Mesenchymal stem cell (in vitro differentiated cells and primary cell): ENCODE data around the gene GOSR2.

ENCODE experiments used
- DNase-seq: peaks from one replicate; pipeline ENCODE4 v3.0.0-alpha.2; 2013
- H2AFZ ChIP-seq: one replicate; pipeline ENCODE4 v1.6.1; 2013; ENCODE audit warnings: low read depth, mild to moderate bottlenecking, control low read depth, inconsistent platforms, low read length, moderate library complexity
- H2AK5ac ChIP-seq: 2 replicates; pipeline ENCODE4 v1.6.1; 2013; ENCODE audit warnings: low read length, moderate library complexity, mild to moderate bottlenecking, inconsistent platforms; ENCODE audit not compliant: severe bottlenecking
- H2BK120ac ChIP-seq: one replicate; pipeline ENCODE4 v1.6.1; 2013; ENCODE audit warnings: low read depth, mild to moderate bottlenecking, inconsistent platforms, low read length, moderate library complexity
- H2BK12ac ChIP-seq, 2 experiments: one replicate each; pipeline ENCODE4 v1.6.1; 2013; ENCODE audit warnings: inconsistent platforms in 2 of 2, low read length in 2 of 2, mild to moderate bottlenecking in 2 of 2, moderate library complexity in 2 of 2, control low read depth in 1 of 2
- H2BK15ac ChIP-seq: one replicate; pipeline ENCODE4 v1.6.1; 2013; ENCODE audit warnings: mild to moderate bottlenecking, low read depth, inconsistent platforms; ENCODE audit not compliant: poor library complexity, severe bottlenecking
- H2BK5ac ChIP-seq: 2 replicates; pipeline ENCODE4 v1.6.1; 2013; ENCODE audit warnings: low read depth, mild to moderate bottlenecking, low read length, control low read depth, inconsistent platforms; ENCODE audit not compliant: poor library complexity, severe bottlenecking
- H3K14ac ChIP-seq, 2 experiments: one replicate each; pipeline ENCODE4 v1.6.1; 2013; ENCODE audit warnings: inconsistent platforms in 2 of 2, low read length in 2 of 2, control low read depth in 1 of 2, mild to moderate bottlenecking in 1 of 2, moderate library complexity in 1 of 2
- H3K18ac ChIP-seq, 2 experiments: one replicate each; pipeline ENCODE4 v1.6.1; 2013; ENCODE audit warnings: inconsistent platforms in 2 of 2, low read length in 2 of 2, control low read depth in 1 of 2, low read depth in 1 of 2, mild to moderate bottlenecking in 1 of 2
- H3K23ac ChIP-seq, 2 experiments: one replicate each; pipeline ENCODE4 v1.6.1; 2013; ENCODE audit warnings: inconsistent platforms in 2 of 2, low read length in 2 of 2, mild to moderate bottlenecking in 2 of 2, moderate library complexity in 2 of 2, control low read depth in 1 of 2
- H3K27ac ChIP-seq: 2 replicates; pipeline ENCODE4 v1.5.1; 2013; ENCODE audit warnings: mild to moderate bottlenecking, moderate library complexity, low read length, control low read depth, inconsistent platforms; ENCODE audit not compliant: poor library complexity, severe bottlenecking
- H3K27me3 ChIP-seq, 2 experiments: 2 replicates each; pipeline versions ENCODE4 v1.6.1 to v1.7.0; 2013; ENCODE audit warnings: low read length in 2 of 2, mild to moderate bottlenecking in 2 of 2, moderate library complexity in 2 of 2, control low read depth in 1 of 2, inconsistent platforms in 1 of 2; ENCODE audit not compliant: control insufficient read depth in 1 of 2, insufficient read depth in 1 of 2
- H3K36me3 ChIP-seq, 2 experiments: 2 replicates each; pipeline versions ENCODE4 v1.6.1 to v1.7.0; 2013; ENCODE audit warnings: low read length in 2 of 2, control low read depth in 1 of 2, inconsistent platforms in 1 of 2, low read depth in 1 of 2, mild to moderate bottlenecking in 1 of 2; ENCODE audit not compliant: insufficient read depth in 2 of 2, control insufficient read depth in 1 of 2
- H3K4ac ChIP-seq, 2 experiments: one replicate each; pipeline ENCODE4 v1.6.1; 2013; ENCODE audit warnings: inconsistent platforms in 2 of 2, low read length in 2 of 2, mild to moderate bottlenecking in 2 of 2, moderate library complexity in 2 of 2, control low read depth in 1 of 2, low read depth in 1 of 2
- H3K4me1 ChIP-seq: 2 replicates; pipeline ENCODE4 v1.6.1; 2013; ENCODE audit warnings: low read depth, low read length, control low read depth; ENCODE audit not compliant: control insufficient read depth, insufficient read depth
- H3K4me2 ChIP-seq: 2 replicates; pipeline ENCODE4 v1.6.1; 2013; ENCODE audit warnings: low read length, mild to moderate bottlenecking, inconsistent platforms; ENCODE audit not compliant: poor library complexity, severe bottlenecking
- H3K4me3 ChIP-seq, 2 experiments: 2 replicates each; pipeline versions ENCODE4 v1.5.1 to v1.7.0; 2013; ENCODE audit warnings: low read length in 2 of 2, mild to moderate bottlenecking in 2 of 2, control low read depth in 1 of 2, low read depth in 1 of 2; ENCODE audit not compliant: insufficient read depth in 1 of 2
- H3K79me1 ChIP-seq: replicated peaks from 2 replicates; pipeline ENCODE4 v1.6.1; 2013; ENCODE audit warnings: mild to moderate bottlenecking, control low read depth, low read length, inconsistent platforms; ENCODE audit not compliant: poor library complexity, severe bottlenecking
- H3K9ac ChIP-seq: 2 replicates; pipeline ENCODE4 v1.7.0; 2013; ENCODE audit warnings: mild to moderate bottlenecking, low read length, moderate library complexity
- H3K9me3 ChIP-seq: 2 replicates; pipeline ENCODE4 v1.7.0; 2013; ENCODE audit warnings: mild to moderate bottlenecking, low read length; ENCODE audit not compliant: control insufficient read depth
- H4K8ac ChIP-seq: one replicate; pipeline ENCODE4 v1.6.1; 2013; ENCODE audit warnings: inconsistent platforms, mild to moderate bottlenecking, low read length, moderate library complexity
- H4K91ac ChIP-seq: one replicate; pipeline ENCODE4 v1.6.1; 2013; ENCODE audit warnings: mild to moderate bottlenecking, low read length, inconsistent platforms
- WGBS: methylation state at CpG from one replicate; pipeline ENCODE4 v1.1.7; 2013; ENCODE audit warnings: mixed read lengths; 5-methylcytosine and 5-hydroxymethylcytosine counted together

The GOSR2 gene

DNA sequence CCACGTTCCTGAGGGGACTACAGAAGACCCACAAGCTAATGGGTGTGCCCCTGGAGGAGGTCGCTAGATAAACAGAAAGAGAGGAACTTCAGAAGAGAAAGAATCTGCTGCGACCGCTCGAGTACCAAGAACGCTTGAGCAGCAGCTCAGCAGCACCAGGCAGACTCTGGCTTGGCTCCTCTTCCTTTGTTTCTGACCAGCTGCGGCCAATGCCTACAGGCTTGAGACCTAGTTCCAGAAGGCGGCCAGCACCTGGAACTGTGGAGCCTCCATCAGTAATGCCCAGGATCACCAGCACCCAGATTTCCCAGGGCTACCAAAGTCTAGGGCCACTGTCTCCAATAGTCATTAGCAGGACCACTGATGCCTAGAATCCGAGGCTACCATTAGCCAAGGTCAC is 26.0 kb upstream of the GOSR2 start:
- Histone ChIP-seq H4K91ac (no peak overlapping the region), H3K4ac (no peak overlapping the region)
- WGBS, result 86% methylated on average over 9 of the region's 9 CpGs

DNA sequence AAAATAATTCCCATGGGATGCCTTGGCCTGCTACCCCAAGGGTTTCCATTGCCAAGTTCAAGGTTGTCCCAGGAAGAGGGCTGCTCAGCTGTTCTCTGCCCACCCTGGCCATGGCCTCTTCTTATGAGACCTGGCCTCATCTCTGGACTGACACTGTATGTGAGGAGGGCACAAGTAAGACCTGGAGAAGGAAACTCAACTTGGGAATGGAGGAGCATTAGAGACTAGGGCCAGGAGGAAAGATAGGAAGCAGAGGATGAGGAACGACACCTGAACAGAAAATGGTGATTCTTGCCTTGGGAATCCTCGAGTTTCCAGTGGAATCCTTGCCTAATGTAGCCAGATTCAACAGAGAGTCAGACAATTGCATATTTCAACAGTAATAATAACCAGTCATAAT is 24.6 kb upstream of the GOSR2 start:
- WGBS, result 61% methylated on average over 2 of the region's 2 CpGs
- H2BK12ac ChIP-seq, result no peak overlapping the region
- H3K4me3 ChIP-seq, result no peak overlapping the region
- no peak for DNase-seq
- no peak overlapping the region for H2AFZ ChIP-seq
- no peak overlapping the region for H2AK5ac ChIP-seq
- H3K27me3 ChIP-seq, result peaks cover 27 to 62% of the 10 kb centered on the region in 2 experiments
- no peak overlapping the region for H2BK5ac ChIP-seq
- no peak overlapping the region for H2BK15ac ChIP-seq
- no peak overlapping the region for H3K9ac ChIP-seq
- no peak overlapping the region for H3K4ac ChIP-seq
- H3K79me1 ChIP-seq, result no peaks in the 10 kb centered on the region
- no peak overlapping the region for H3K18ac ChIP-seq
- H3K9me3 ChIP-seq, result peaks cover 9% of the 10 kb centered on the region
- H2BK120ac ChIP-seq, result no peak overlapping the region
- no peaks in the 10 kb centered on the region for H3K36me3 ChIP-seq
- H3K14ac ChIP-seq, result no peak overlapping the region
- no peak overlapping the region for H4K8ac ChIP-seq
- no peak overlapping the region for H4K91ac ChIP-seq
- peaks cover 16% of the 10 kb centered on the region for H3K4me1 ChIP-seq
- no peak overlapping the region for H3K27ac ChIP-seq
- H3K4me2 ChIP-seq, result no peak overlapping the region
- H3K23ac ChIP-seq, result no peak overlapping the region

More for the DNA sequence above, 26.0 kb upstream of the GOSR2 start:
- Histone ChIP-seq H3K9me3 (peaks cover 9% of the 10 kb centered on the region), H3K9ac (no peak overlapping the region), H2AK5ac (no peak overlapping the region), H3K4me3 (no peak overlapping the region), H3K79me1 (no peaks in the 10 kb centered on the region), H3K4me2 (no peak overlapping the region), H2BK12ac (no peak overlapping the region), H2AFZ (no peak overlapping the region), H2BK15ac (no peak overlapping the region), H2BK5ac (no peak overlapping the region), H3K27ac (no peak overlapping the region), H3K4me1 (peaks cover 16% of the 10 kb centered on the region), H3K18ac (no peak overlapping the region), H3K27me3 (peaks cover 33 to 64% of the 10 kb centered on the region in 2 experiments), H4K8ac (no peak overlapping the region), H3K14ac (no peak overlapping the region), H2BK120ac (no peak overlapping the region), H3K36me3 (no peaks in the 10 kb centered on the region), H3K23ac (no peak overlapping the region)
- DNase-seq, result no peak

DNA sequence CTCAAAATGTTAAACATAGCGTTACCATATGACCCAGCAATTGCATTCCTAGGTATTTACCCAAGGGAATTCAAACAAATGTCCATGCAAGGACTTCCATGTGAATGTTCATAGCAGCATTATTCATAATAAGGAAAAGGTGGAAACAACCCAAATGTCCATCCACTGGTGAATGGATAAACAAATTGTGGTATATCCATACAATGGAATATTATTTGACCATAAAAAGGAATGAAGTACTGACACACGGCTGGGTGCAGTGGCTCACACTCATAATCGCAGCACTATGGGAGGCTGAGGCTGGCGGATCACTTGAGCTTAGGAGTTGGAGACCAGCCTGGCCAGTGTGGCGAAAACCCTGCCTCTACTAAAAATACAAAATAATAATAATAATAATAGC is 24.1 kb upstream of the GOSR2 start:
- H3K27me3 ChIP-seq, result peaks cover 22 to 58% of the 10 kb centered on the region in 2 experiments
- no peak overlapping the region for H2BK5ac ChIP-seq
- no peak overlapping the region for H4K8ac ChIP-seq
- H3K4ac ChIP-seq, result no peak overlapping the region
- no peak overlapping the region for H3K14ac ChIP-seq
- H4K91ac ChIP-seq, result no peak overlapping the region
- no peak overlapping the region for H2AFZ ChIP-seq
- no peaks in the 10 kb centered on the region for H3K79me1 ChIP-seq
- H2AK5ac ChIP-seq, result no peak overlapping the region
- H3K9ac ChIP-seq, result no peak overlapping the region
- H3K4me1 ChIP-seq, result peaks cover 16% of the 10 kb centered on the region
- no peak overlapping the region for H3K4me2 ChIP-seq
- H3K23ac ChIP-seq, result no peak overlapping the region
- 94% methylated on average over 2 of the region's 5 CpGs for WGBS
- no peak overlapping the region for H3K18ac ChIP-seq
- no peak overlapping the region for H2BK12ac ChIP-seq
- peaks cover 9% of the 10 kb centered on the region for H3K9me3 ChIP-seq
- H3K27ac ChIP-seq, result no peak overlapping the region
- H2BK120ac ChIP-seq, result no peak overlapping the region
- no peak overlapping the region for H2BK15ac ChIP-seq
- no peak overlapping the region for H3K4me3 ChIP-seq
- no peaks in the 10 kb centered on the region for H3K36me3 ChIP-seq
- DNase-seq, result no peak

DNA sequence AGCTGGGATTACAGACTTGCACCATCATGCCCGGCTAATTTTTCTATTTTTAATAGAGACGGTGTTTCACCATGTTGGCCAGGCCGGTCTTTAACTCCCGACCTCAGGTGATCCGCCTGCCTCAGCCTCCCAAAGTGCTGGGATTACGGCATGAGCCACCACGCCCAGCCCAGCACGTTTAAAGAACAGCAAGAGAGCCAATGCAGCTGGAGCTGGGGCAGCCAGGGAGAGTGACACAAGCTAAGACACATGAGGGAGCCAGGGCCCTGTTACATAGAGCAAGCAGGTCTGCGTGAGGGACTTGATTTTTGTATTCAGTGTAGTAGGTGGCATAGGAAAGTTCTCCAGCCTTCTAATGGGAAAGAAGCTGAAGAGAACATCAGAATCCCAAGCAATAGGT is 21.7 kb upstream of the GOSR2 start:
- Histone ChIP-seq H2BK120ac (no peak overlapping the region), H3K9me3 (peaks cover 9% of the 10 kb centered on the region), H2AFZ (no peak overlapping the region), H3K23ac (no peak overlapping the region), H3K27ac (no peak overlapping the region), H3K9ac (no peak overlapping the region), H2BK15ac (no peak overlapping the region), H3K18ac (no peak overlapping the region), H3K4me2 (no peak overlapping the region), H4K8ac (no peak overlapping the region), H3K79me1 (no peaks in the 10 kb centered on the region), H3K36me3 (no peaks in the 10 kb centered on the region), H3K4me3 (no peak overlapping the region), H3K27me3 (peaks cover 18 to 49% of the 10 kb centered on the region in 2 experiments), H3K4me1 (no peaks in the 10 kb centered on the region), H4K91ac (no peak overlapping the region), H2AK5ac (no peak overlapping the region), H2BK5ac (no peak overlapping the region), H2BK12ac (no peak overlapping the region), H3K4ac (no peak overlapping the region), H3K14ac (no peak overlapping the region)
- WGBS, result 74% methylated on average over 9 of the region's 9 CpGs
- no peak for DNase-seq
